HL-60 (cell line): ENCODE results near the gene CD302.

Source experiments
- TF ChIP-seq, protein P1 (sequence below): IDR thresholded peaks from one replicate; pipeline ENCODE4 v1.5.1; 2011; ENCODE audit warnings: low read length, control low read depth, inconsistent platforms; ENCODE audit not compliant: insufficient read depth
- TF ChIP-seq, protein P2 (sequence below): IDR thresholded peaks from 2 replicates; pipeline ENCODE4 v1.6.1; 2012; ENCODE audit warnings: low read depth; ENCODE audit not compliant: insufficient replicate concordance

DNA sequence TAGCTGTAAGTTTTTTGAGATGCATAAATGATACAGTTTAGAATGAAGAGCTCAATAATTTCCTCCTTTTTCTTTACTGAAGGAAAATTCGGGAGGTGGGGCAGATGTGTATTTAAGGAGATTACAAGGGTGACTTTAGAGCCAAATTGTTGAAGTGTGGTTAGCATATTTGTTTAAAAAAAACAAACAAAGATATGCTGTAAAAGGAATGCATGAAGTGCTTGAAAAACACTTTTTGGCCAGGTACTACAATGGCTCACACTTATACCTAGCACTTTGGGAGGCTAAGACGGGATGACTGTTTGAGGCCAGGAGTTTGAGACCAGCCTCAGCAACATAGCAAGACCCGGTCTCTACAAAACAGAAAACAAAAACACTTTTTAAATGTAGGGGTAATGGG, 38.4 kb downstream of the CD302 start:
- TF ChIP-seq, protein P1, sequence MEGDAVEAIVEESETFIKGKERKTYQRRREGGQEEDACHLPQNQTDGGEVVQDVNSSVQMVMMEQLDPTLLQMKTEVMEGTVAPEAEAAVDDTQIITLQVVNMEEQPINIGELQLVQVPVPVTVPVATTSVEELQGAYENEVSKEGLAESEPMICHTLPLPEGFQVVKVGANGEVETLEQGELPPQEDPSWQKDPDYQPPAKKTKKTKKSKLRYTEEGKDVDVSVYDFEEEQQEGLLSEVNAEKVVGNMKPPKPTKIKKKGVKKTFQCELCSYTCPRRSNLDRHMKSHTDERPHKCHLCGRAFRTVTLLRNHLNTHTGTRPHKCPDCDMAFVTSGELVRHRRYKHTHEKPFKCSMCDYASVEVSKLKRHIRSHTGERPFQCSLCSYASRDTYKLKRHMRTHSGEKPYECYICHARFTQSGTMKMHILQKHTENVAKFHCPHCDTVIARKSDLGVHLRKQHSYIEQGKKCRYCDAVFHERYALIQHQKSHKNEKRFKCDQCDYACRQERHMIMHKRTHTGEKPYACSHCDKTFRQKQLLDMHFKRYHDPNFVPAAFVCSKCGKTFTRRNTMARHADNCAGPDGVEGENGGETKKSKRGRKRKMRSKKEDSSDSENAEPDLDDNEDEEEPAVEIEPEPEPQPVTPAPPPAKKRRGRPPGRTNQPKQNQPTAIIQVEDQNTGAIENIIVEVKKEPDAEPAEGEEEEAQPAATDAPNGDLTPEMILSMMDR, result no peak
- TF ChIP-seq, protein P2, sequence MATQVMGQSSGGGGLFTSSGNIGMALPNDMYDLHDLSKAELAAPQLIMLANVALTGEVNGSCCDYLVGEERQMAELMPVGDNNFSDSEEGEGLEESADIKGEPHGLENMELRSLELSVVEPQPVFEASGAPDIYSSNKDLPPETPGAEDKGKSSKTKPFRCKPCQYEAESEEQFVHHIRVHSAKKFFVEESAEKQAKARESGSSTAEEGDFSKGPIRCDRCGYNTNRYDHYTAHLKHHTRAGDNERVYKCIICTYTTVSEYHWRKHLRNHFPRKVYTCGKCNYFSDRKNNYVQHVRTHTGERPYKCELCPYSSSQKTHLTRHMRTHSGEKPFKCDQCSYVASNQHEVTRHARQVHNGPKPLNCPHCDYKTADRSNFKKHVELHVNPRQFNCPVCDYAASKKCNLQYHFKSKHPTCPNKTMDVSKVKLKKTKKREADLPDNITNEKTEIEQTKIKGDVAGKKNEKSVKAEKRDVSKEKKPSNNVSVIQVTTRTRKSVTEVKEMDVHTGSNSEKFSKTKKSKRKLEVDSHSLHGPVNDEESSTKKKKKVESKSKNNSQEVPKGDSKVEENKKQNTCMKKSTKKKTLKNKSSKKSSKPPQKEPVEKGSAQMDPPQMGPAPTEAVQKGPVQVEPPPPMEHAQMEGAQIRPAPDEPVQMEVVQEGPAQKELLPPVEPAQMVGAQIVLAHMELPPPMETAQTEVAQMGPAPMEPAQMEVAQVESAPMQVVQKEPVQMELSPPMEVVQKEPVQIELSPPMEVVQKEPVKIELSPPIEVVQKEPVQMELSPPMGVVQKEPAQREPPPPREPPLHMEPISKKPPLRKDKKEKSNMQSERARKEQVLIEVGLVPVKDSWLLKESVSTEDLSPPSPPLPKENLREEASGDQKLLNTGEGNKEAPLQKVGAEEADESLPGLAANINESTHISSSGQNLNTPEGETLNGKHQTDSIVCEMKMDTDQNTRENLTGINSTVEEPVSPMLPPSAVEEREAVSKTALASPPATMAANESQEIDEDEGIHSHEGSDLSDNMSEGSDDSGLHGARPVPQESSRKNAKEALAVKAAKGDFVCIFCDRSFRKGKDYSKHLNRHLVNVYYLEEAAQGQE, result no peak
